ENCODE data around the gene CPAMD8.
"Not testable (repeated sequence)": the region's sequence is repeated elsewhere in the genome, so short reads cannot be mapped to it uniquely, and the experiment has no call there.

The CPAMD8 gene

DNA sequence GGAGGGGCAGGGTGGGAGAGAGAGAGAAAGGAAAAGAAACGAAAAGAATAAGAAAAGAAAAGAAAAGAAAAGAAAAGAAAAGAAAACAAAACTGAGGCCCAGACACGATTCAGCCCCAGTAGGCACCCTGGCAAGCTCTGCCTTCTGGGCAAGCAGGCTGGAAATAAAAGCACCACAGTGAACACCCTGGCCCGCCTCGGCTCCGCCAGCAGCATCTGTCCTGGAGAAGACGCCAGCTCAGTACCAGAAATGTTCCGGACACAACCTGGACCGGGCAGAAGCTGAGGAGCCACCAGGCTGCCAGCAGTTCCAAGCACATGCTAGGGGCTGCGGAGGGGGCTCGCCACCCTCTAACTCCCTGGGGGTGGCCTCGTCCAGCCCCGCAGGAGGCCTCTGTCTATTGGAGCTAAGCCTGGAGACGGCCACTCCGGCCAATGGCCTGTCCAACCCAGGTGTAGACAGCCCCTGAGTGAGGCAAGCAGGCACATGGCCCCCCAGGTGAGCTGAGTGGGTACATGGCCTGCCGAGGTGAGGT lies 11.4 kb upstream of the CPAMD8 start:
- DNase-seq, result no peak

GRCh38 chr19:17037184-17037583 lies 10.6 kb upstream of the CPAMD8 start:
- DNase-seq, result no peak

GRCh38 chr19:17036640-17037039 lies 10.0 kb upstream of the CPAMD8 start:
- DNase-seq, result no peak

GRCh38 chr19:17035842-17036424 lies 9.3 kb upstream of the CPAMD8 start:
- DNase-seq, result no peak

- DNase-seq, result no peak
Observed at GRCh38 chr19:17031741-17032140, 5.1 kb upstream of the CPAMD8 start.

DNA sequence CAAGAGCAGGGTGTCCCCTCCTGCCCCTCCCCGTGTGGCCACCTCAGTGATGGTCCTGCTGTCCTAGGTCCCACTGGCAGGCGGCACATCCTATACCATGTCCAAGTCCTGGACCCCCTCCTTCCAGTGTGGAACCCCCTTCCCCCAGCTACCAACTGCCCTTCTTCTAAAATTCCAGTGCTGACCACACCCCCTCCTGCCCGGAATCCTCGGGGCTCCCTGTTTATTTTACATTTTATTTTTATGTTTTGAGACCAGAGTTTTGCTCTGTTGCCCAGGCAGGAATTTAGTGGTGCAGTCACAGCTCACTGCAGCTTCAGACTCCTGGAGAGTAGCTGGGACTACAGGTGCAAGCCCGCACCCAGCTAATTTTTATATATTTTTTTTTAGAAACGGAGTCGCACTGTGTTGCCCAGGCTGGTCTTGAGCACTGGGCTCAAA lies 945 bp upstream of the CPAMD8 start:
- no peak for DNase-seq

DNA sequence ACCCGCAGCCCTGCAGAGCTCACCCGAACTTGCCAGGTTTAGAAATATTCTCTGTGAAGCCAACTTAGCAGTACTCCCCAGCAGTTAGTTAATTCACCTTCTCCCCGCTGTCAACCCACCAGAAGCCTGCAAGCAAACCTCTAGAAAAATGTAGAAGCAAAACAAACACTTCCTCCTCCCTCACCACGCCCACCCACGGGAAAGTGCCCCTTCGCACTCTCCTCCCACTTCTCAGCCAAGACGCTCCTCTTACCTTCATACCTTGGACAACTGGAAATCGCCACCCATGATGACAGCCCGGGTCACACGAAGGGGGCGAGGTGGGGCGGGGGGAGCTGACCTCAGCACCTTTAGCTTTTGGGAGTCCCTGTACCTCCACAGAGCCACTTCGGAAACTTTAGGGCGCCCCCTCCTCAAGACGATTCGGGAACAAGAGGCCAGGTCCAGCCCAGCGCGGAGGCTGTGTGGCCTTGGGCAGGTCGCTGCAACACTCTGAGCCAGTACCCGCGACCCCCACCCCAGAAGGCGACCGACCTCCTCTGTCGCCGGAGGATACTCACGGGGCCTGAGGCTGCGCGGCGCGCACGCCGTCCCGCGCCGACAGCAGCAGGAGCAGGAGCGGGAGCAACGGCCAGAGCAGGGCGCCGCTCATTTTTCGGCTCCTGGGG lies 485 bp downstream of the CPAMD8 start:
- DNase-seq, result no peak

- DNase-seq, result no peak
Observed at GRCh38 chr19:17025361-17025760, 1.2 kb downstream of the CPAMD8 start.

- DNase-seq, result not testable (repeated sequence)
Observed at GRCh38 chr19:17024941-17025340, 1.7 kb downstream of the CPAMD8 start.

- no peak for DNase-seq
Observed at GRCh38 chr19:17023805-17024204, 2.8 kb downstream of the CPAMD8 start.

DNA sequence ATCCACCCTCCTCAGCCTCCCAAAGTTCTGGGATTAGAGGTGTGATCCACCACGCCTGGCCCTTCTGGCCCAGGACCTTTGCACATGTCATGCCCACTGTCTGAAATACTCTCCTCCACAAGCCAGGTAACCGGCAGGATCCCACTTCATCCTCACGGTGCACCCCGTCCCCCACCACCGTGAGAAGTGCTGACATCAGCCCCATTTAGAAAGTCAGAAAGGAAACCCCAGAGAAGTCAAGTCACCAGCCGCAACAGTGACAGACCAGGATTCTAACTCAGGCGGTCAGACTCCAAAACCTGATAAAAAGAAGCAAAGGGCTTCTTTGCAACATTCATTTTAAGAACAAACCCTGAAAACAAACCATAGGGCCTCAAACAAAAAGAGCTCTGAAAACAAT lies 3.9 kb downstream of the CPAMD8 start:
- DNase-seq, result no peak

- DNase-seq, result no peak
Observed at GRCh38 chr19:17021793-17022590, 4.6 kb downstream of the CPAMD8 start.

DNA sequence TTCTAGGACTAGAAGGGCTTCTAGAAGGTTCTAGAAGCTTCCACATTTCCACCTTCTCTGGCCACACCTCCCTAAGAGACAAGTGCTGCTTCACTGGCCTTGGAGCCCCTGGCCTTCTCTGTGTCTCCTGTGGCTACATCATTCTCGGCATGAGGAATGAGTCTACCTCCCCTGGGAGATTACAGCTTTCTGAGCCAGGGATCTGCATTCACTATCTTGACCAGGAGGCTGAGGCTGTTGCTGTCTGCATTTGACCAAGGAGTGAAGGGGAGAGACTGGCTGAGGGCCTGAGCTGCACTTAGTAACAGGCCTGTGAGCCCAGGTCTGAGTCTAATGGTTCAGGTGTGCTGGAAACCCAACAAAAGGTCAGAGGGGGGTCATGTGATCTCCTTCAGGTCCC lies 5.3 kb downstream of the CPAMD8 start:
- DNase-seq, result no peak

DNA sequence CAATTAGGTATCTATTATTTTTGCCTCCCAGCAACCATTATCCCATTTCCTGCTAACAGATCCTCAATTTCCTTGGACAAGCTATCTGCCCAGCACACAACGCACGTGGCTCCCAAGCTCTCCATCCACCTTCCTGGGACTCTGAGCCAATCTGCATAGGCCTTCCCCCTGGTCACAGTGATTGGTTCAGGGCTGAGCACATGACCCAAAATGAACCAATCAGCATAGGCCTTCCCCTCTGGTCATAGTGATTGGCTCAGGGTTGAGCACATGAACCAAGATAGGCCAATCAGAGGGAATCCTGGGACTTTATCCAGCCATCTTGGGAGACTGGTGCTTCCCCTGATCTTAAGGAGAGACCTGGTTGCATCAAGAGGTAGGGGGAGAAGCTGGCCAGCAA lies 5.8 kb downstream of the CPAMD8 start:
- DNase-seq, result no peak

DNA sequence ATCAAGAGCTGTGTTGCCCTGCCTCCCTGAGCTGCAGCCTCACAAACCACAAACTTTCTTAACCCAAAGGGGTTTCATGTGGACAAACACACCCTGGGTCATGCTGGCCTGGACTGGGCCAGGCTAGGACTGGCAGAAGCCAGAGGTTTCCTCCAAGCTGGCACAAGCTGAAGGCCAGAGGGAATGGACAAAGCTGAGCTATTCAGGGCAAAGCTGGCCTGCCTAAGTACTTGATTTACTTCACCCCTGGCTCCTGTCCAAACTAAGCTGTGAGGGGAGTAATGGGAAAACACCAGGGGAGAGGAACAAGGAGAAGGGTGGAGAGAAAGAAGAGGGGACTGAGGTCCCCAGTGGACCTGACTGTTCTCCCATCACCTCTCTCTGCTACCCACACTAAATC lies 6.2 kb downstream of the CPAMD8 start:
- no peak for DNase-seq

GRCh38 chr19:17014212-17014861 lies 12.3 kb downstream of the CPAMD8 start:
- not testable (repeated sequence) for DNase-seq

GRCh38 chr19:17011485-17011884 lies 15.1 kb downstream of the CPAMD8 start:
- no peak for DNase-seq

DNA sequence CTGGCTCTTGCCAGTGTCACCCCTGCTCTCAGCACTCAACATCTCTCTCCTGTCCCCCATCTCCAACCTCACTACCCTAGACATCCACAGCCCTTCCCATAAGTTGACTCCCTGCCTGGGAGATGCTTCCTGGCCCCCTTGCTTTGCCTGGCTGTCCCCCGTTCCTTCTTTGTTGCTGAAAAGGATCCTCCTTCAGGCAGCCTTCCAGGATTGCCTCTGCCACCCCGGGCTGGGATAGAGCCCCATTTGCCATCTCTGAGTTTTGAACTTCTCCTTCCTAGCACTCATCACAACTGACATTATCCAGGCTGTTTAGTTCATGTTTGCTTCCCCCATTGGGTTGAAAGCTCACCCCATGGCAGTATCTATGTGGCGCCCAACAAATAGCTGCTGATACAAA lies 20.0 kb downstream of the CPAMD8 start:
- no peak for DNase-seq

- DNase-seq, result no peak
Observed at GRCh38 chr19:17005000-17005399, 21.6 kb downstream of the CPAMD8 start.

- DNase-seq, result no peak
Observed at GRCh38 chr19:17004386-17004785, 22.2 kb downstream of the CPAMD8 start.

- DNase-seq, result no peak
Observed at GRCh38 chr19:17002455-17002854, 24.2 kb downstream of the CPAMD8 start.

GRCh38 chr19:17001603-17002183 lies 24.9 kb downstream of the CPAMD8 start:
- no peak for DNase-seq

DNA sequence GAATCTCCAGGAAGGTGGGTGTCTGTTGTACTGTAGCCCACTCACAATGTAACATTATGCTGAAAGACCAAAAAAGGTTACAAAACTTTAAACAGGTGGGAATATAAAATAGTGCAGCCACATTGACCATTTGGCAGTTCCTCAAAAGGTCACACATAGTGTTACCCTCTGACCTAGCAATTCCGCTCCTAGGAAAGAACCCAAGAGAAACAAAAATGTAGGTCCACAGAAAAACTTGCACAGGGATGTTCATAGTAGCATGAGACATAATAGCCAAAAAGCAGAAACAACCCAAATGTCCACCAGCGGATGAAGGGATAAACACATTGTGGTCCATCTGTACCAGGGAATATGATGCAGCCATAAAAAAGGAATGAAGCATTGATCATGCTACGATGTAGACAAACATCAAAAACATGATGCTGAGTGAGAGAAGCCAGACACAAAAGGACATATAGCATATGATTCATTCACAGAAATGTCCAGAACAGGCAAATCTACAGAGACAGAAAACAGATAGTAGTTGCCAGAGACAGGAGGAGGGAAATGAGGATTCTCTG lies 27.9 kb downstream of the CPAMD8 start:
- DNase-seq, result no peak
